NCI-H226 (cell line): ENCODE data around the gene TRIM44.

Source experiments
- DNase-seq: peaks from one replicate; pipeline ENCODE4 v3.0.0-alpha.2; 2015

Gene TRIM44

GRCh38 chr11:35861191-35861590 lies 198.6 kb downstream of the TRIM44 start:
- no peak for DNase-seq

DNA sequence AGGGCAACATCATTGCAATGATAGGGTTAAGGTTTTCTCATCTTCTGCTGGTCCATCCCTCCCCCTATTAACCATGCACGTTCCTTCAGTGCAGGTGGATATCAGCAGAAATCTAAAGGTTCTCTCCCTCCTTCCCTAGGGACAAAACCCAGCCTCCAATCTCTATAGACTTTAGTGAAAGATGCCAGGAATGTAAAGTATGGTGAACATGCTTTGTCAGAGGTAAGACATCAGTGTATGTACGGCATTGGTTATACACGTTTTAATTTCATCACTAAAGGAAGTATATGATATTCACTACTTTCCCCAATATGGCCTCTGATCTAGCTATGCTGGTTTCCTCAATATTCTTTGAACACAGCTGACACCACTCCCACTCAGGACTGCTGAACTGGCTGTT lies 200.1 kb downstream of the TRIM44 start:
- no peak for DNase-seq

DNA sequence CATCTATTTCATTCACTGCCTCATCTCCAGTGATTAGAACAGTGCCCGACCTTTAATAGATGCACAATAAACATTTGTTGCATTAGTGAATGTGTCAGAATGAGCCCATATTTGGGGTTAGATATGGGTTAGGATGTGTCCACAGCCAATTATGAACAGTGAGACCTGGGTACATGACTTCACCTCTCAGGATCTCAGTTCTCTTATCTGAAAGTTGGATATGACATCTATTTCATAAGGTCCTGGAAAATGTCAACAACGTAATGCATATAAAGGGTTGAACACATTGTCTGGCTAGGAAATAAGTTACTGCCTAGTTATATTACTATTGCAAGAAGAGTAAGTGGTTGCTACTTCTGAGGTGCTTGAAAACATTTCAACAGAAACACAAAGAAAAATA lies 201.6 kb downstream of the TRIM44 start:
- no peak for DNase-seq

DNA sequence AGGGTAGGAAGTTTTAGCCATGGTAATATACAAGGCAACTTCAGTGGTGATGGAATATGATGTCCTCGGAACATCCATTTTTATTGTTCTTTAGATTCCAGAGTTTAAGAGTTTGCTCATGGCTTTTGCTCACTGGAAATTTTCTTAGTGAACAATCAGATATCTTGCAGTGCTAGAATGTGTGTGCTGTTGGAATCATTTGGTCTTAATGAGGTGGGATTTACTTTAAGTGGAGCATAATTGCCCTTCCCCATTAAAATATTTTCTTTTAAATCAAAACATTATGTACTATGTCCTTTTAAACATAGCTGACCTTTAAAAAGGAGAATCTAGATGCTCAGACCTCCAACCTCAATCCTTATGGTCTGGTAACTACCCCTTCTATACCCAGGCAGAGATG lies 204.0 kb downstream of the TRIM44 start:
- no peak for DNase-seq
